GM18868 (cell line): ENCODE measurements around the gene TMEM190.

Source experiments
- ATAC-seq: cut with Tn5 transposase; IDR thresholded peaks from one replicate; pipeline ENCODE4 v1.9.1; 2021; ENCODE audit warnings: mild to moderate bottlenecking, moderate library complexity; ENCODE audit not compliant: unreplicated experiment

TMEM190 gene

GRCh38 chr19:55350620-55351315, 25.9 kb upstream of the TMEM190 start:
- ATAC-seq = no peak

GRCh38 chr19:55352040-55352439, 24.6 kb upstream of the TMEM190 start:
- ATAC-seq = no peak

GRCh38 chr19:55352549-55353145, 24.0 kb upstream of the TMEM190 start:
- no peak for ATAC-seq

GRCh38 chr19:55353356-55353802, 23.2 kb upstream of the TMEM190 start:
- no peak for ATAC-seq

- no peak for ATAC-seq
Measured at GRCh38 chr19:55353803-55354697, 22.6 kb upstream of the TMEM190 start.

- ATAC-seq = no peak
Measured at GRCh38 chr19:55354698-55355212, 21.9 kb upstream of the TMEM190 start, which contains the start of gene COX6B2. Gene COX6B2 (minus strand): TSS chr19:55354719. CDS start chr19:55354521, 198 bp downstream.

GRCh38 chr19:55355213-55355821, 21.3 kb upstream of the TMEM190 start:
- no peak for ATAC-seq

DNA sequence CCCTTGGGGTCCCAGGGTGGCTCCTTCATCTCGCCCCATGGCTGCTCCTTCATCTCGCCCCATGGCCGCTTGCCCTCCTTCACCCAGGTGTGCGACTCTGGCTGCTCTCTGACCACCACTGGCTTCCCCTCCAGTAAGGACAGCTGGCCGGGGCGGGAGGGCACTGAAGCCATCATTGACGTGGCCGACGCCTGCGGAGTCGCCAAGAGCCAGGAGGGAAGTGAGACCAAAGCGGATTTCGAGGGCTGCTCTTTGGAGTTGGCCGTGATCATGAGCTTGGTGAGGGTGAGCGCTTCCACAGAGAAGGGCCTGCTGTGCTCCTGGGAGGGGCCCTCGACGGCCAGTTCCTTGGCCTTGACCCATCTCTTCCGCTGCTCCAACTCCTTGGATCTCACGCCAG, 18.1 kb upstream of the TMEM190 start:
- ATAC-seq = no peak

DNA sequence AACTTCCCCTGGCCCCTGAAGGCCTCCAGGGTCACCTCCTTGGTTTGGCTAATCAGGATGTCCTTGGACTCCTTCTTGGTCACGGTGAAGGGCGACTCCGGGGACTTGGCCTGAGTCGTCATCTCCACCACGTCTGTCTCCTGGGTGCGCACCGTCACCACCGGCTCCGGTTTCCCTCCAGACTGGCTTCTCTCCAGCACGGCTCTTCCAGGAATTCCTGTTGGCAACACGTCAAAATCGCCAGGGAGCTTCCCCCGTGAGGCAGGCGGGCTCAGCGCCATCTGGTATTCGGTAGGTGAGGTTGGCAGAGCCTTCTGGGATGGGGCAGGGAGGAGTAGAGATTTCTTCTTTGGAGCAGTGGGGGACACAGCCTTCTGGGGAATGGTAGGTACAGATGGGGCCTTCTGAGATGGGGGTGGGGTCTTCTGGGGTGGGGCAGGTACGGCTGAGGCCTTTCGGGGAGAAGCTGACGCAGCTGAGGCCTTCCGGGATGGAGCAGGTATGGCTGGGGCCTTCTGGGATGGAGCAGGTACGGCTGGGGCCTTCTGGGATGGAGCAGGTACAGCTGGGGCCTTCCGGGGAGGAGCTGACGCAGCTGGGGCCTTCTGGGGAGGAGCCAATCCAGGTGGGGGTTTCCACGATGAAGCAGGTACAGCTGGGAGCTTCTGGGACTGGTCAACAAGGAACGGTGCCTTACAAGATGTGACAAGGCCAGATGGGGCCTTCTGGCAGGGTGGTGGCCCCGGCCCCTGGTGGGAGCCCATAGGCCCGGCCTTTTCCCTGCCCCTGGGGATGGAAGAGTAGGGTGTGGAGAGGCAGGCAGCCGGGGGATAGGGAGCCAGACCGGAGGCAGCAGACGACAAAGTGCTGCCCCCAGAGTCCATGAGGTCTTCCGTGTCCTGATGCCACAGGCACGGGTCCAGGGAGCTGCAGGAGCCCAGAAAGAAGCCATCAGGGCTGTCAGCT, 17.4 kb upstream of the TMEM190 start:
- ATAC-seq = no peak

- ATAC-seq = no peak
Measured at GRCh38 chr19:55360902-55361301, 15.7 kb upstream of the TMEM190 start.

GRCh38 chr19:55362174-55362989, 14.2 kb upstream of the TMEM190 start:
- no peak for ATAC-seq

DNA sequence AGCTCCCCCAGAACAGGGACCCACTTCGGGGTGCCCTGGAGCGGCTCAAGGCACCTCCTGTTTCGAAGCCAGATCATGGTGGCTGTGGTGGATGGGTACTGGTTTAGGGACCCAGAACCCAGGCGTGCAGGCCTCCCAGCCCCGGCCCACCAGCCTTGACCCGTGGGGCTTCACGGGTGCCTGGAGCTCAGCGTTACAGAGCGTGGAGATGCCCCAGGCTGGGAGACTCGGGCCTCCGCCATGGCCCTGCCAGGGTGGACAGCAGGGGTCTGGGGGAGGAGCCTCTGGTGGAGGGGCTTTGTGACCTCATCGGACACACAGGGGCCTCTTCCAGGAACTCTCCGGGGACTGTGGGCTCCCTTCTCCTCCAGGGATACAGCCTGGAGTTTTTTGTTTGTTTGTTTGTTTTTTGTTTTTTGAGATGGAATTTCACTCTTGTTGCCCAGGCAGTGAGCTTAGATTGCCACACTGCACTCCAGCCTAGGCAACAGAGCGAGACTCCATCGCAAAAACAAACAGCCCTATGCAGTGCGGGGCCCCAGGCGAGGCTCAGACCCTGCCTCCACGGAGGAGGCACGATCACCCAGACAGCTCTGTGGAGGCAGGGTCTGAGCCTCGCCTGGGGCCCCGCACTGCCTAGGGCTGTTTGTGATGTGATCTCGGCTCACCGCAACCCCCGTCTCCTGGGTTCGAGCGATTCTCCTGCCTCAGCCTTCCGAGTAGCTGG, 13.5 kb upstream of the TMEM190 start, which contains the start of gene GARIN5B:
Gene GARIN5B (minus strand): TSS at position 271 of the 727 bp plus-strand sequence. CDS start 194 bp downstream, at position 77.
- ATAC-seq = no peak

DNA sequence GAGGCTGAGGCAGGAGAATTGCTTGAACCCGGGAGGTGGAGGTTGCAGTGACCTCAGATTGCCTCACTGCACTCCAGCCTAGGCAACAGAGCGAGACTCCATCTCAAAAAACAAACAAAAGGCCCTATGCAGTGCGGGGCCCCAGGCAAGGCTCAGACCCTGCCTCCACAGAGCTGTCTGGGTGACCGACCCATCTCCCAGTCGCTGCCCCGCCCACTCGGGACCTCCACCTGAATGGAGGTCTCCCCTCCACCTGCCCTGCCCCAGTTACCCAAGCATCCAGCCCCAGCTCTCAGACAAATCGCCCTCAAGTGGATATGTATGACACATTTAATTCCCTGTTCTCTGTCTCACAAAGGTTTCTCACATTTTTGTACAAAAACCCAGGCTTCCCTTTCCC, 11.4 kb upstream of the TMEM190 start:
- ATAC-seq = no peak

- no peak for ATAC-seq
Measured at GRCh38 chr19:55365964-55366363, 10.7 kb upstream of the TMEM190 start.

GRCh38 chr19:55366790-55367189, 9.8 kb upstream of the TMEM190 start:
- ATAC-seq = no peak

- no peak for ATAC-seq
Measured at GRCh38 chr19:55368106-55368505, 8.5 kb upstream of the TMEM190 start.

GRCh38 chr19:55368701-55369563, 7.7 kb upstream of the TMEM190 start:
- ATAC-seq = no peak
